VCaP (cell line): ENCODE data around the gene MMAA.
A peak's percentile ranks its signal among the peaks of the same experiment; 100 is the strongest.
"Not testable (repeated sequence)": the region's sequence is repeated elsewhere in the genome, so short reads cannot be mapped to it uniquely, and the experiment has no call there.

Experiments used
- H3K27ac ChIP-seq: fragments of 450-650 bp; 2 replicates; pipeline ENCODE4 v1.5.1; 2017
- CTCF ChIP-seq: fragments of 450-650 bp; conservative IDR thresholded peaks from 2 replicates; pipeline ENCODE4 v1.5.1; 2017; ENCODE audit warnings: mild to moderate bottlenecking, moderate library complexity

Gene MMAA

GRCh38 chr4:145618932-145619638 lies at the start of gene MMAA:
MMAA (plus strand) TSS chr4:145619385; CDS start chr4:145639140, 19,755 bp downstream.
- H3K27ac ChIP-seq = peak within 1 kb of the TSS; percentile 92
- TF ChIP-seq CTCF = peak; percentile 75

GRCh38 chr4:145574546-145574945 lies 44.6 kb upstream of the MMAA start:
- not testable (repeated sequence) for H3K27ac ChIP-seq

- no peak overlapping the region for H3K27ac ChIP-seq
- no peak for TF ChIP-seq CTCF
These were observed 38.3 kb upstream of the MMAA start for GRCh38 chr4:145580906-145581305.

GRCh38 chr4:145583191-145584055 lies 35.8 kb upstream of the MMAA start:
- no peak for TF ChIP-seq CTCF
- no peak overlapping the region for H3K27ac ChIP-seq

GRCh38 chr4:145587088-145587754 lies 32.0 kb upstream of the MMAA start:
- TF ChIP-seq CTCF = no peak
- no peak overlapping the region for H3K27ac ChIP-seq

- not testable (repeated sequence) for H3K27ac ChIP-seq
These were observed 29.8 kb upstream of the MMAA start for GRCh38 chr4:145589381-145589780.

- TF ChIP-seq CTCF = no peak
- H3K27ac ChIP-seq = no peak overlapping the region
These were observed 29.1 kb upstream of the MMAA start for GRCh38 chr4:145589916-145590702.

- no peak for TF ChIP-seq CTCF
- no peak overlapping the region for H3K27ac ChIP-seq
These were observed 16.9 kb upstream of the MMAA start for GRCh38 chr4:145602129-145602760.
